Osteoblast (primary cell): ENCODE results near the gene MAP2K6. TPM values are rescaled to one million over a fixed set of nuclear protein-coding genes. Genes with fewer than 3 reads are reported as not detected.
A peak's percentile ranks its signal among the peaks of the same experiment; 100 is the strongest.

Experiments used
- DNase-seq: peaks from one replicate; pipeline ENCODE4 v3.0.0; 2011; ENCODE audit warnings: low spot score, mixed read lengths; ENCODE audit not compliant: insufficient read length; ENCODE audit errors: missing footprints
- H2AFZ ChIP-seq: 2 replicates; pipeline ENCODE4 v1.6.0; 2011; ENCODE audit warnings: mild to moderate bottlenecking, low read length
- H3K27ac ChIP-seq: 2 replicates; pipeline ENCODE4 v1.5.1; 2011; ENCODE audit warnings: mild to moderate bottlenecking, low read depth, low read length, moderate library complexity
- H3K27me3 ChIP-seq: 2 replicates; pipeline ENCODE4 v1.6.0; 2012; ENCODE audit warnings: mild to moderate bottlenecking, control low read depth, inconsistent platforms, low read length, moderate library complexity; ENCODE audit not compliant: insufficient read depth
- H3K36me3 ChIP-seq: 2 replicates; pipeline ENCODE4 v1.5.1; 2011; ENCODE audit warnings: mild to moderate bottlenecking, low read length, control low read depth, moderate library complexity; ENCODE audit not compliant: insufficient read depth
- H3K4me1 ChIP-seq: 2 replicates; pipeline ENCODE4 v1.5.1; 2011; ENCODE audit warnings: mild to moderate bottlenecking, low read length, control low read depth, moderate library complexity; ENCODE audit not compliant: insufficient read depth
- H3K4me2 ChIP-seq: 2 replicates; pipeline ENCODE4 v1.6.0; 2011; ENCODE audit warnings: mild to moderate bottlenecking, low read length; ENCODE audit not compliant: insufficient read depth
- H3K4me3 ChIP-seq: fragments of 200-600 bp; sonication (generic); 3 replicates; pipeline ENCODE4 v1.5.1; 2012; ENCODE audit warnings: mild to moderate bottlenecking, low read length, inconsistent platforms; ENCODE audit not compliant: insufficient read depth
- H3K79me2 ChIP-seq: 2 replicates; pipeline ENCODE4 v1.6.0; 2012; ENCODE audit warnings: mild to moderate bottlenecking, low read length, control low read depth, inconsistent platforms; ENCODE audit not compliant: insufficient read depth
- H3K9me3 ChIP-seq: 2 replicates; pipeline ENCODE4 v1.5.1; 2011; ENCODE audit warnings: low read depth, low read length, control low read depth
- H4K20me1 ChIP-seq: 2 replicates; pipeline ENCODE4 v1.6.0; 2012; ENCODE audit warnings: mild to moderate bottlenecking, low read length, control low read depth; ENCODE audit not compliant: insufficient read depth
- total RNA-seq: library from RNA; depleted of rRNA; stranded (reverse); fragments of >200 nt; gene quantifications from 2 replicates; pipeline ENCODE4 v1.2.3, GENCODE V29; 2012
- TF ChIP-seq, protein P1 (sequence below): IDR thresholded peaks from 2 replicates; pipeline ENCODE4 v1.5.1; 2011; ENCODE audit warnings: mild to moderate bottlenecking, low read depth, low read length, moderate library complexity; ENCODE audit errors: extremely low read depth

MAP2K6 gene
- total RNA-seq, 1 donor: 2.5 TPM

GRCh38 chr17:69578385-69578936 lies 164.0 kb downstream of the MAP2K6 start:
- no peak overlapping the region for H2AFZ ChIP-seq

DNA sequence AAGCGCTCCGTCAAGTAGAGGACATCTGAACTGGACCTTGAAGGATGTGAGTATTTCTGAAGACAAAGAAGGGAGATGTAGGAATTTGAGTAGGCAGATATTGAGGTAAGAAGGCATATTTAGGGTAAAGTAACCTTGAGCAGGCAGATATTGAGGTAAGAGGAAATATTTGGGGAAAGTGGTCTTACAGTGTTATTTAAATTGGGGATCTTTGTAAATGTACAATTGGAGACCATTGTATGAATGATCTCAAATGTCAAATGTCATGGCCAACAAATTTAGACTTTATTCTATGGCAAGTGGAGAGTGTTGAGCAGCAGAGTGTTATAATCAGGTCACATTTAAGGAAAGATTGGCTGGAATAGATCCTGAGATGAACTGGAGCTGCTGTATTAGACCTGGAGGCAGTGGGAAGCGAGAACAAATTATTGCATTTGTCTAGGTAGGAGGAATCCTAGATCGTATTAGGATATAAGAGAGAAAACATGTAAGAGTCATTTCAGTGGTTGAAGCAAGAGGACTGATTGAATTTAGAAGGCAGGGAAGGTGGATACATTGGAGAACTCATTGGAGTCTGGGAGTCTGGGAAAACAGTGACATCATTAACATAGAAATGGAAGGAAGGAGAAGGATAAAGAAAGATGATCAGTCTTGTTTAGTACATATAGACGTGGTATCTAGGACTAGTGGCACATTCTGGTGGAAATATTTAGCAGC lies 165.6 kb downstream of the MAP2K6 start:
- TF ChIP-seq, protein P1, sequence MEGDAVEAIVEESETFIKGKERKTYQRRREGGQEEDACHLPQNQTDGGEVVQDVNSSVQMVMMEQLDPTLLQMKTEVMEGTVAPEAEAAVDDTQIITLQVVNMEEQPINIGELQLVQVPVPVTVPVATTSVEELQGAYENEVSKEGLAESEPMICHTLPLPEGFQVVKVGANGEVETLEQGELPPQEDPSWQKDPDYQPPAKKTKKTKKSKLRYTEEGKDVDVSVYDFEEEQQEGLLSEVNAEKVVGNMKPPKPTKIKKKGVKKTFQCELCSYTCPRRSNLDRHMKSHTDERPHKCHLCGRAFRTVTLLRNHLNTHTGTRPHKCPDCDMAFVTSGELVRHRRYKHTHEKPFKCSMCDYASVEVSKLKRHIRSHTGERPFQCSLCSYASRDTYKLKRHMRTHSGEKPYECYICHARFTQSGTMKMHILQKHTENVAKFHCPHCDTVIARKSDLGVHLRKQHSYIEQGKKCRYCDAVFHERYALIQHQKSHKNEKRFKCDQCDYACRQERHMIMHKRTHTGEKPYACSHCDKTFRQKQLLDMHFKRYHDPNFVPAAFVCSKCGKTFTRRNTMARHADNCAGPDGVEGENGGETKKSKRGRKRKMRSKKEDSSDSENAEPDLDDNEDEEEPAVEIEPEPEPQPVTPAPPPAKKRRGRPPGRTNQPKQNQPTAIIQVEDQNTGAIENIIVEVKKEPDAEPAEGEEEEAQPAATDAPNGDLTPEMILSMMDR: no peak
- no peak for DNase-seq
- Histone ChIP-seq H3K27me3 (no peaks in the 10 kb centered on the region), H3K4me3 (no peak overlapping the region), H4K20me1 (no peaks in the 10 kb centered on the region), H3K4me2 (no peak overlapping the region), H3K27ac (no peak overlapping the region), H3K36me3 (no peaks in the 10 kb centered on the region), H3K79me2 (no peaks in the 10 kb centered on the region), H3K4me1 (peaks cover 19% of the 10 kb centered on the region), H2AFZ (no peak overlapping the region), H3K9me3 (no peaks in the 10 kb centered on the region)

More at GRCh38 chr17:69578385-69578936, 164.0 kb downstream of the MAP2K6 start:
- H3K9me3 ChIP-seq: no peaks in the 10 kb centered on the region
- H3K4me1 ChIP-seq: peaks cover 34% of the 10 kb centered on the region
- H3K36me3 ChIP-seq: no peaks in the 10 kb centered on the region
- H3K4me3 ChIP-seq: no peak overlapping the region
- no peaks in the 10 kb centered on the region for H4K20me1 ChIP-seq
- H3K27me3 ChIP-seq: no peaks in the 10 kb centered on the region
- H3K27ac ChIP-seq: no peak overlapping the region
- DNase-seq: no peak
- no peak overlapping the region for H3K4me2 ChIP-seq
- TF ChIP-seq, protein P1: no peak
- H3K79me2 ChIP-seq: no peaks in the 10 kb centered on the region

DNA sequence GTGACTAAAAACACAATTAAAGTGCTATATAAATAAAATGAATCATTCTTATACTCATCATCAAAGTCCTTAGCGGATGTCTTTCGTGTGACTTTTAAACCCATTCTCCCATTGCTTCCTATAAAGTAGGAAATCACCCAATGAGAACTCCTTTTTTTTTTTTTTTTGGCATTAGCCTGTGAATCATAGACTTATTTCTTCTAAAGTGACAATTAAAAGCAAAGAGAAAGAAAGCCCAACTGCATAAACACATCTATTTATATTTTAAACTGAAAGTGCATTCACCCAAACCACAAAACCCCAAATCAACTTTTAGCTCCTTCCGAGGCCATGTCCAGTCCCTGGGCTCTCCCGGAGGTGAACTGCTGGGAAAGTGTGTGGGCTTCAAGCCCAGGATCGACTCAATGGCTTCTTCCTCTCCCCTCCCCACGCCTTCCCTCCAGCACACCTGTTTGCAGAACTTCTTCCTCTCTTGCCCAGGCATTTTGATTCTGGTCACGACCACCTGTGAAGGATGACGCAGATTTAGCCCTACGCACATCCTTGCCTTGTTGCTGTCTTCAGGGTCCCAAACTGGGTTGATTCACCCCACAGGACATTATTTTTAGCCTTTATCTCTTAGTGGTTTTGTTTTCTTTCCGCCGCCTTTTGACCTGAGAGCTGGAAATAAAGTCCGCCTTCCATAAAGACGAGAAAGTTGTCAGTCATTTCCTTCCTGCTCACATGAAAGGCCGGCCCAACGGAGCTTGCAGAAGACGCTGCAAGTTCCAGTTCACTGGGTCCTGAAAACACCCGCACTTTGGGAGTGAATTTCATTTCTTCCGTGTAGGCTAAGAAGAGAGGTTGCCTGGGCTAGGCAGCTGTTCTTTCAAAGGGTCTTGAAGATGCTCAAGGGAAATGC lies 166.8 kb downstream of the MAP2K6 start:
- Histone ChIP-seq H3K9me3 (no peaks in the 10 kb centered on the region), H2AFZ (no peak overlapping the region)
- no peak for DNase-seq

More for the DNA sequence above, 166.8 kb downstream of the MAP2K6 start:
- no peaks in the 10 kb centered on the region for H4K20me1 ChIP-seq
- H3K79me2 ChIP-seq: no peaks in the 10 kb centered on the region
- H3K27me3 ChIP-seq: no peaks in the 10 kb centered on the region
- TF ChIP-seq, protein P1: no peak
- H3K36me3 ChIP-seq: no peaks in the 10 kb centered on the region
- peak overlapping the region; percentile 72 for H3K4me2 ChIP-seq
- peak overlapping the region; percentile 43 for H3K4me3 ChIP-seq
- peaks cover 10% of the 10 kb centered on the region for H3K4me1 ChIP-seq
- no peak overlapping the region for H3K27ac ChIP-seq
